Kidney (tissue), 14 donors: Measurements from ENCODE around the gene PTCD1. TPM values are rescaled to one million over a fixed set of nuclear protein-coding genes. Genes with fewer than 3 reads are reported as not detected.
A peak's percentile ranks its signal among the peaks of the same experiment; 100 is the strongest.

Experiments used
- DNase-seq, 5 donors: peaks; one replicate each; pipeline ENCODE4 v3.0.0-alpha.2; 2013 to 2020
- FAIRE-seq: peaks from 2 replicates; lab custom pipeline; 2012; peaks lifted over from hg19 to GRCh38; lab: Jason Lieb, UNC
- H3K27ac ChIP-seq, 2 donors: one replicate each; pipeline ENCODE4 v1.7.0; 2013; ENCODE audit warnings: low read depth in 2 of 2, low read length in 2 of 2, inconsistent platforms in 1 of 2
- H3K27me3 ChIP-seq: one replicate; pipeline ENCODE4 v1.7.1; 2013; ENCODE audit warnings: low read length, inconsistent platforms; ENCODE audit not compliant: control insufficient read depth, insufficient read depth
- H3K36me3 ChIP-seq, 3 donors: one replicate each; pipeline versions ENCODE4 v1.7.0 to v1.7.1; 2013; ENCODE audit warnings: low read length in 3 of 3, control low read depth in 1 of 3, inconsistent platforms in 1 of 3; ENCODE audit not compliant: insufficient read depth in 3 of 3, control insufficient read depth in 2 of 3
- H3K4me1 ChIP-seq, 3 donors: one replicate each; pipeline versions ENCODE4 v1.7.0 to v1.7.1; 2013; ENCODE audit warnings: low read length in 3 of 3, inconsistent platforms in 1 of 3, low read depth in 1 of 3; ENCODE audit not compliant: control insufficient read depth in 2 of 3, insufficient read depth in 2 of 3
- H3K4me3 ChIP-seq, 3 donors: one replicate each; pipeline versions ENCODE4 v1.7.0 to v1.8.1; 2013; ENCODE audit warnings: low read length in 3 of 3, control low read depth in 1 of 3, inconsistent platforms in 1 of 3
- H3K9ac ChIP-seq, 3 donors: one replicate each; pipeline versions ENCODE4 v1.7.0 to v1.7.1; 2013; ENCODE audit warnings: low read length in 3 of 3, control low read depth in 1 of 3, inconsistent platforms in 1 of 3
- H3K9me3 ChIP-seq, 3 donors: one replicate each; pipeline versions ENCODE4 v1.7.0 to v1.7.1; 2013; ENCODE audit warnings: low read length in 3 of 3, control low read depth in 1 of 3, inconsistent platforms in 1 of 3; ENCODE audit not compliant: control insufficient read depth in 2 of 3, insufficient read depth in 1 of 3
- CTCF ChIP-seq: IDR thresholded peaks from 3 replicates; pipeline ENCODE4 v1.5.1; 2012; ENCODE audit warnings: mild to moderate bottlenecking, moderate library complexity, borderline replicate concordance; ENCODE audit not compliant: insufficient read depth; ENCODE audit errors: extremely low read depth
- intact Hi-C: fragments of 100-400 bp; cut with DNase I; formaldehyde crosslinking; loops from one replicate; pipeline ENCODE4 v1.11.1; 2022
- polyA plus RNA-seq: library from polyadenylated mRNA; stranded (reverse); fragments of 350-450 nt; fragmentation: Illumina TruSeq; extraction: RNeasy Lipid Tissue Mini Kit (QIAGEN cat#74804); gene quantifications from one replicate; pipeline ENCODE4 v1.2.3, GENCODE V29; 2014; ENCODE audit warnings: low read depth, low replicate concordance; ENCODE audit not compliant: insufficient read depth
- total RNA-seq: library from RNA; stranded (reverse); fragmentation: NEBNext Ultra II Directional; extraction: Animal tissue kit (Norgen Biotek cat#: 25700); gene quantifications from one replicate; pipeline ENCODE4 v1.2.1, GENCODE V29; 2021
- donor health status: control.
- donor health status: control.
- donor health status: control.
- donor health status: control.
- donor health status: control.
- donor health status: DM: yes; HTN: yes; CAD: no.
- donor health status: Normal renal cell carcinoma (clear cell type).

The PTCD1 gene
- total and polyA plus RNA-seq, 2 donors from 2014 or later, result 2.9 to 5.4 TPM

GRCh38 chr7:99472561-99473314 lies 34.1 kb upstream of the PTCD1 start, which contains the start of gene ZNF789:
ZNF789 (plus strand) TSS chr7:99472890; CDS start chr7:99476457, 3,567 bp downstream.
- peak within 1 kb of the TSS; percentile 47 to 73 for H3K27ac ChIP-seq
- intact Hi-C loops, result no loop called here
- peak; percentile 95 for FAIRE-seq
- peak within 1 kb of the TSS; percentile 69 to 85 (median 75) for H3K9ac ChIP-seq
- H3K4me3 ChIP-seq, result peak within 1 kb of the TSS; percentile 81 to 96 (median 92)
- H3K27me3 ChIP-seq, result no peaks in the 10 kb centered on the region
- TF ChIP-seq CTCF, result no peak
- peaks cover 0 to 8% (median 3%) of the 10 kb centered on the region in 3 donors for H3K4me1 ChIP-seq
- no peaks in the 10 kb centered on the region for H3K9me3 ChIP-seq
- H3K36me3 ChIP-seq, result no peaks in the 10 kb centered on the region
- peak; percentile 98 to 99 (median 98) for DNase-seq

- no peak overlapping the region for H3K27ac ChIP-seq
- intact Hi-C loops, result no loop called here
- H3K36me3 ChIP-seq, result no peaks in the 10 kb centered on the region
- H3K9me3 ChIP-seq, result no peaks in the 10 kb centered on the region
- H3K4me1 ChIP-seq, result peaks cover 0 to 10% (median 7%) of the 10 kb centered on the region in 3 donors
- DNase-seq (no peak), FAIRE-seq (no peak)
- no peak overlapping the region for H3K9ac ChIP-seq
- H3K4me3 ChIP-seq, result no peak overlapping the region
- no peak for TF ChIP-seq CTCF
- H3K27me3 ChIP-seq, result no peaks in the 10 kb centered on the region
These were observed 30.9 kb upstream of the PTCD1 start for GRCh38 chr7:99469381-99470065.

GRCh38 chr7:99468336-99468918 lies 29.8 kb upstream of the PTCD1 start:
- Histone ChIP-seq H3K27ac (no peak overlapping the region), H3K27me3 (no peaks in the 10 kb centered on the region), H3K4me1 (peaks cover 0 to 7% (median 7%) of the 10 kb centered on the region in 3 donors), H3K36me3 (peaks cover 0 to 4% (median 0%) of the 10 kb centered on the region in 3 donors), H3K9me3 (no peaks in the 10 kb centered on the region), H3K4me3 (no peak overlapping the region), H3K9ac (no peak overlapping the region)
- FAIRE-seq, result no peak
- no peak for DNase-seq
- intact Hi-C loops, result no loop called here
- no peak for TF ChIP-seq CTCF
